ENCODE measurements around the gene NDUFAF8.

The NDUFAF8 gene

GRCh38 chr17:81248649-81249048 lies 9.5 kb downstream of the NDUFAF8 start:
- H3K36me3 ChIP-seq (ENCODE audit: insufficient read depth, low read length), result peaks cover 53% of the 10 kb centered on the region
- no peak overlapping the region for H2AFZ ChIP-seq (ENCODE audit: low read depth, low read length)
- no peaks in the 10 kb centered on the region for H3K9me3 ChIP-seq (ENCODE audit: insufficient read depth, low read length, severe bottlenecking)
- H3K4me1 ChIP-seq (ENCODE audit: insufficient read depth, low read length), result no peaks in the 10 kb centered on the region
- ATAC-seq (ENCODE audit: insufficient read depth, low read depth), result no peak
- no peaks in the 10 kb centered on the region for H3K27me3 ChIP-seq (ENCODE audit: insufficient read depth, low read length, poor library complexity)
- no peaks in the 10 kb centered on the region for H3K79me2 ChIP-seq (ENCODE audit: insufficient read depth, low read length)
- H3K4me2 ChIP-seq (ENCODE audit: insufficient read depth, low read length), result no peak overlapping the region
- H3K9ac ChIP-seq (ENCODE audit: low read depth, low read length), result no peak overlapping the region
- TF ChIP-seq, protein P1, sequence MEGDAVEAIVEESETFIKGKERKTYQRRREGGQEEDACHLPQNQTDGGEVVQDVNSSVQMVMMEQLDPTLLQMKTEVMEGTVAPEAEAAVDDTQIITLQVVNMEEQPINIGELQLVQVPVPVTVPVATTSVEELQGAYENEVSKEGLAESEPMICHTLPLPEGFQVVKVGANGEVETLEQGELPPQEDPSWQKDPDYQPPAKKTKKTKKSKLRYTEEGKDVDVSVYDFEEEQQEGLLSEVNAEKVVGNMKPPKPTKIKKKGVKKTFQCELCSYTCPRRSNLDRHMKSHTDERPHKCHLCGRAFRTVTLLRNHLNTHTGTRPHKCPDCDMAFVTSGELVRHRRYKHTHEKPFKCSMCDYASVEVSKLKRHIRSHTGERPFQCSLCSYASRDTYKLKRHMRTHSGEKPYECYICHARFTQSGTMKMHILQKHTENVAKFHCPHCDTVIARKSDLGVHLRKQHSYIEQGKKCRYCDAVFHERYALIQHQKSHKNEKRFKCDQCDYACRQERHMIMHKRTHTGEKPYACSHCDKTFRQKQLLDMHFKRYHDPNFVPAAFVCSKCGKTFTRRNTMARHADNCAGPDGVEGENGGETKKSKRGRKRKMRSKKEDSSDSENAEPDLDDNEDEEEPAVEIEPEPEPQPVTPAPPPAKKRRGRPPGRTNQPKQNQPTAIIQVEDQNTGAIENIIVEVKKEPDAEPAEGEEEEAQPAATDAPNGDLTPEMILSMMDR (IDR thresholded peaks at IDR 0.05; ENCODE audit: borderline replicate concordance, extremely low read depth, low read length, poor library complexity, severe bottlenecking), result no peak
- no peak for TF ChIP-seq EZH2 (IDR thresholded peaks at IDR 0.05; ENCODE audit: borderline replicate concordance, low read depth, low read length, severe bottlenecking)
- no peak for DNase-seq
- no peak overlapping the region for H3K27ac ChIP-seq (ENCODE audit: low read length)
- no peak overlapping the region for H3K4me3 ChIP-seq (ENCODE audit: low read depth in 1 of 2, low read length in 2 of 2)
- H4K20me1 ChIP-seq (ENCODE audit: insufficient read depth, low read length), result peaks cover 26% of the 10 kb centered on the region

DNA sequence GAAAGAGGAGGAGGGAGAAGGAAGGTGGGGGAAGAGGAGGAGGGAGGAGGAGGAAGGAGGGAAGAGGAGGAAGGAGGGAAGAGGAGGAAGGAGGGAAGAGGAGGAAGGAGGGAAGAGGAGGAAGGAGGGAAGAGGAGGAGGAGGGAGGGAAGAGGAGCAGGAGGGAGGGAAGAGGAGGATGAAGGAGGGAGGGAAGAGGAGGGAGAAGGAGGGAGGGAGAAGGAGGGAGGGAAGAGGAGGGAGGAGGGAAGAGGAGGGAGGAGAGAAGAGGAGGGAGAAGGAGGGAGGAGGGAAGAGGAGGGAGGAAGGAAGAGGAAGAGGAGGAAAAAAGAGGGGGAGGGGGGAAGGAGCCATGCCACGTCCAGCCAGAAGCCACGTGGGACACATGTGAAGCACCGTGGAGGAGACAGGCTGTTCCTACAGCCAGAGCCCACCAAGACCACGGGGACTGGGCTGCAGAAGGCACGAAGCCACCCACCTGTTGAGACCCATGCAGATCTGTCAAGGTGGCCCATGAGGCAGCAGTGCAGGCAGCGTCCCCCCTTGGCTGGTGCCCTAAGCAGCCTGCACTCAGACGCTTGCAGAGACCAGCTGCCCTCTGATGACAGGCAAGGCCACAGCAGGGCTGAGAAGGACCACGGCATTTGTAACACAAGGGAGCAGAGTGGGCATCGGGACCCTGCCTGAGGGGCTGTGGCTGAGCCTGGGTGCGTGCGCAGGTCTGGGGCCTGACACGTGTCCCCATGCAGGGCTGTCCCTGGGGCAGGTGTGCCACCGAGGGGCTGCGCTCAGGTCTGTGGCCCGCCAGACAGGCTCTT lies 10.3 kb downstream of the NDUFAF8 start:
- no peak overlapping the region for H3K4me2 ChIP-seq (ENCODE audit: insufficient read depth, low read length)
- H3K9ac ChIP-seq (ENCODE audit: low read depth, low read length), result no peak overlapping the region
- peaks cover 31% of the 10 kb centered on the region for H4K20me1 ChIP-seq (ENCODE audit: insufficient read depth, low read length)
- H3K27ac ChIP-seq (ENCODE audit: low read length), result no peak overlapping the region; the same call in 1 of the 2 replicates
- DNase-seq (no peak), ATAC-seq (ENCODE audit: insufficient read depth, low read depth) (no peak)
- H3K9me3 ChIP-seq (ENCODE audit: insufficient read depth, low read length, severe bottlenecking), result no peaks in the 10 kb centered on the region
- no peaks in the 10 kb centered on the region for H3K79me2 ChIP-seq (ENCODE audit: insufficient read depth, low read length)
- no peaks in the 10 kb centered on the region for H3K27me3 ChIP-seq (ENCODE audit: insufficient read depth, low read length, poor library complexity)
- H3K4me3 ChIP-seq (ENCODE audit: low read depth in 1 of 2, low read length in 2 of 2), result no peak overlapping the region
- H3K36me3 ChIP-seq (ENCODE audit: insufficient read depth, low read length), result peaks cover 59% of the 10 kb centered on the region
- H3K4me1 ChIP-seq (ENCODE audit: insufficient read depth, low read length), result no peaks in the 10 kb centered on the region
- TF ChIP-seq, protein P1 (IDR thresholded peaks at IDR 0.05; ENCODE audit: borderline replicate concordance, extremely low read depth, low read length, poor library complexity, severe bottlenecking), result no peak
- no peak for TF ChIP-seq EZH2 (IDR thresholded peaks at IDR 0.05; ENCODE audit: borderline replicate concordance, low read depth, low read length, severe bottlenecking)
- H2AFZ ChIP-seq (ENCODE audit: low read depth, low read length), result no peak overlapping the region

DNA sequence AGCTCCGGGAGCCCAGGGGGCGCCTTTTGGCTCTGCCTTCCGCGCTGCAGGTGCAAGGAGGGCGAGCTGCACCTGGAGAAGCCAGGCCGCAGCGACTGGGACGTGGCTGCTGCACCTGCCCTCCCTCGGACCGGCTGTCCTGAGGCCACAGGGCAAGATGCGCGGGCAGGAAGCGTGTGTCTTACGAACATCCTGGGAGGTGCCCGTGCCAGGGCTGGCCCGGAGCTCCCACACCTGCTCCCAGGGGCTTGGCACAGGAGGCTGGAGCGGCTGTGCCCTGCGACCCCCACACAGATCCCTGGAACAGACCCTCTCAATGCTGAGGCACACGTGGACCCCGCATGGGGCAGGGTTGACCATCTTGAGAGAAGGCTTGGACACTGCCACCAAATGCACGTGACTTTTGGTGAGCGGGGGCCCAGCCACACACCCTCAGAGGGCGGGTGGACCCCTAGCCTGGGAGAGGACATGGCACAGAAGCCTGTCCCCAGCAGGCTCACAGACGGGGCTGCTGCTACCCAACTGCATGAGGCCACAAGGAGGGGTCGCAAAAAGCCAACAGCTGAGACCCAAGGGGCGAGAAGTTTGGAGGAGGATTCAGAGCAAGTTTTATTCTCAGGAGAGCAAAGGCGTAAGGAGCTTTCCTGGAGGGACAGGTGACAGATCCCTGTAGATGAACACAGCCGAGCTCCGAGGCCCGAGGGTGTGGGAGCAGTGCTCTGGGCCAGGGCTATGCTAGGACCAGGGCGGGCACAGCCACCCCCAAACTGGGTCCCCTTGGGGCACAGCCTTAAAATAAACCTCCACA lies 11.4 kb downstream of the NDUFAF8 start:
- H3K4me3 ChIP-seq (ENCODE audit: low read depth in 1 of 2, low read length in 2 of 2), result no peak overlapping the region
- ATAC-seq (ENCODE audit: insufficient read depth, low read depth) (no peak), DNase-seq (no peak)
- no peaks in the 10 kb centered on the region for H3K79me2 ChIP-seq (ENCODE audit: insufficient read depth, low read length)
- no peaks in the 10 kb centered on the region for H3K27me3 ChIP-seq (ENCODE audit: insufficient read depth, low read length, poor library complexity)
- peaks cover 29% of the 10 kb centered on the region for H4K20me1 ChIP-seq (ENCODE audit: insufficient read depth, low read length)
- H3K27ac ChIP-seq (ENCODE audit: low read length), result no peak overlapping the region
- no peak overlapping the region for H3K9ac ChIP-seq (ENCODE audit: low read depth, low read length)
- no peak overlapping the region for H2AFZ ChIP-seq (ENCODE audit: low read depth, low read length)
- TF ChIP-seq EZH2 (IDR thresholded peaks at IDR 0.05; ENCODE audit: borderline replicate concordance, low read depth, low read length, severe bottlenecking), result no peak
- TF ChIP-seq, protein P1 (IDR thresholded peaks at IDR 0.05; ENCODE audit: borderline replicate concordance, extremely low read depth, low read length, poor library complexity, severe bottlenecking), result no peak
- H3K9me3 ChIP-seq (ENCODE audit: insufficient read depth, low read length, severe bottlenecking), result no peaks in the 10 kb centered on the region
- H3K4me1 ChIP-seq (ENCODE audit: insufficient read depth, low read length), result no peaks in the 10 kb centered on the region
- H3K4me2 ChIP-seq (ENCODE audit: insufficient read depth, low read length), result no peak overlapping the region
- peaks cover 60% of the 10 kb centered on the region for H3K36me3 ChIP-seq (ENCODE audit: insufficient read depth, low read length)

Data from DND-41 (cell line).